Measurements from ENCODE around the gene LMF2. TPM values are rescaled to one million over a fixed set of nuclear protein-coding genes. Genes with fewer than 3 reads are reported as not detected.

The LMF2 gene
- total RNA-seq, 1 experiment from 2014 or later, result 48.8 TPM

- no peak overlapping the region for H3K27ac ChIP-seq
- peaks cover 70% of the 10 kb centered on the region for H3K36me3 ChIP-seq
- no peaks in the 10 kb centered on the region for H3K27me3 ChIP-seq
- no peak overlapping the region for H3K4me3 ChIP-seq
- no peak for DNase-seq
- peaks cover 7% of the 10 kb centered on the region; the same call in 1 of the 2 replicates for H3K4me1 ChIP-seq
- no peaks in the 10 kb centered on the region for H3K9me3 ChIP-seq (replicated peaks)
Measured at GRCh38 chr22:50454556-50455075, 52.9 kb downstream of the LMF2 start.

Other genes with a start within 250 kb of the LMF2 start
- 52.0 and 54.0 TPM in 2 replicates for gene MAPK12, start 246.0 kb downstream of the LMF2 start, total RNA-seq (2014; rRNA removed; shearing (Covaris generic))
- gene MAPK11, start 237.3 kb downstream of the LMF2 start, total RNA-seq (2014; rRNA removed; shearing (Covaris generic)), result 3.2 and 4.2 TPM in 2 replicates
- 104 and 109 TPM in 2 replicates for gene PLXNB2, start 200.1 kb downstream of the LMF2 start, total RNA-seq (2014; rRNA removed; shearing (Covaris generic))
- 0.08 and 0.18 TPM in 2 replicates for gene DENND6B, start 180.7 kb downstream of the LMF2 start, total RNA-seq (2014; rRNA removed; shearing (Covaris generic))
- gene PPP6R2, start 164.4 kb downstream of the LMF2 start, total RNA-seq (2014; rRNA removed; shearing (Covaris generic)), result 51.6 and 60.6 TPM in 2 replicates
- gene SBF1, start 32.7 kb downstream of the LMF2 start, total RNA-seq (2014; rRNA removed; shearing (Covaris generic)), result 90.2 and 100 TPM in 2 replicates
- not detected in 2 replicates for gene ADM2, start 26.2 kb downstream of the LMF2 start, total RNA-seq (2014; rRNA removed; shearing (Covaris generic))
- gene MIOX, start 20.8 kb downstream of the LMF2 start, total RNA-seq (2014; rRNA removed; shearing (Covaris generic)), result not detected in 2 replicates
- 87.0 and 94.2 TPM in 2 replicates for gene NCAPH2, start 522 bp upstream of the LMF2 start, total RNA-seq (2014; rRNA removed; shearing (Covaris generic))
- 0.71 and 2.1 TPM in 2 replicates for gene SCO2, start 17.9 kb upstream of the LMF2 start, total RNA-seq (2014; rRNA removed; shearing (Covaris generic))
- gene TYMP, start 22.3 kb upstream of the LMF2 start, total RNA-seq (2014; rRNA removed; shearing (Covaris generic)), result 0.51 and 0.63 TPM in 2 replicates
- 0.05 and 0.10 TPM in 2 replicates for gene KLHDC7B, start 38.2 kb upstream of the LMF2 start, total RNA-seq (2014; rRNA removed; shearing (Covaris generic))
- not detected in 2 replicates for gene SYCE3, start 55.2 kb upstream of the LMF2 start, total RNA-seq (2014; rRNA removed; shearing (Covaris generic))
- gene CPT1B, start 70.7 kb upstream of the LMF2 start, total RNA-seq (2014; rRNA removed; shearing (Covaris generic)), result 12.6 and 17.1 TPM in 2 replicates
- 19.9 and 27.7 TPM in 2 replicates for gene CHKB, start 75.1 kb upstream of the LMF2 start, total RNA-seq (2014; rRNA removed; shearing (Covaris generic))
- 0.48 and 0.99 TPM in 2 replicates for gene MAPK8IP2, start 93.1 kb upstream of the LMF2 start, total RNA-seq (2014; rRNA removed; shearing (Covaris generic))
- gene ARSA, start 120.5 kb upstream of the LMF2 start, total RNA-seq (2014; rRNA removed; shearing (Covaris generic)), result 1.8 TPM in 2 replicates
- 0.08 and 0.12 TPM in 2 replicates for gene SHANK3, start 165.1 kb upstream of the LMF2 start, total RNA-seq (2014; rRNA removed; shearing (Covaris generic))
- gene ACR, start 230.5 kb upstream of the LMF2 start, total RNA-seq (2014; rRNA removed; shearing (Covaris generic)), result not detected in 2 replicates